ENCODE data around the gene XIRP1.

The XIRP1 gene

DNA sequence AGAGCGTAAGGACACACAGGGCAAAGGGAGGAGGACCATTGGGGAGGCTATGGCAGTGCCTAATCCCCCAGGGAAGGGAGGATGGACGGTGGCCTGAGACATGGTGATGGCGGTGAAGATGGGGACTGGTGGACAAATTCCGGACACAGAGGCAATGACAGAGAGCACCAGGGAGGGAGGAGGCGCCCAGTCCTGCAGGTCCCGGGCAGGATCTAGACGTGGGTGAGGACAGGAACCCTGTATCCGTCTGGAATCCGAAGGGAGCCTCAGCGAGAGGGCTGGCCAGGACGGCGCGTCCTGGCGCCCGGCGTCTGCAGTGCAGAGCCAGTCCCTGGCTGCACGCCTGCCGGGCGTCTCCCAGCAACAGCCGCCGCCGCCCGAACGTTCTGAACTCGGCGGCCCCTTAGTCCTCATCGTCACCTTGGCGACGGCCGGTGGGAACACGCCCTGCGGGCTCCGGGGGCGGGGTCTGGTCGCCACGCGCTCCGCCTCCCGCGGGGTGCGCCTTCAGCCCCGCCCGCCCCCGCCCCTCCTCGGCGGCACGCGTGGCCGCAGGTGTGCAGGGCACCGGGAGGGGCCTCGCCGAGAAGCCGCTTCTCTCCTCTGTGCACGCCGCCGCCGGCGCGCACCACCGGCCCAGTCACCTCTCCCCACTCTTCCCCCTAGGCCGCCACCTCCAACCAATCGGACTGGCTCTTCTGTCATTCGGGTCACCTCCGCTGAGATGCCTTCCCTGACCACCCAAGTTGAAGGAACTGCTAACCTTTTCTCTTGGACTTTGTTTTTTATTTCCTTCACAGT is 11.6 kb downstream of the XIRP1 start:
- ChIA-PET POLR2A (no interaction called here), CTCF (interaction anchor here (0.7 to 4.0 kb wide), 5 partner anchors 9 to 685 kb away, joined by 3 to 70 read pairs (median 6); partner anchors contain the start of gene XIRP1)
- TF ChIP-seq CTCF (IDR thresholded peaks at IDR 0.05; ENCODE audit: insufficient read depth, low read length, missing control alignments): peak; percentile 23
- DNase-seq (ENCODE audit: low read depth, low spot score): no peak
- H3K4me3 ChIP-seq (ENCODE audit: low read depth, low read length): peak overlapping the region; percentile 44

DNA sequence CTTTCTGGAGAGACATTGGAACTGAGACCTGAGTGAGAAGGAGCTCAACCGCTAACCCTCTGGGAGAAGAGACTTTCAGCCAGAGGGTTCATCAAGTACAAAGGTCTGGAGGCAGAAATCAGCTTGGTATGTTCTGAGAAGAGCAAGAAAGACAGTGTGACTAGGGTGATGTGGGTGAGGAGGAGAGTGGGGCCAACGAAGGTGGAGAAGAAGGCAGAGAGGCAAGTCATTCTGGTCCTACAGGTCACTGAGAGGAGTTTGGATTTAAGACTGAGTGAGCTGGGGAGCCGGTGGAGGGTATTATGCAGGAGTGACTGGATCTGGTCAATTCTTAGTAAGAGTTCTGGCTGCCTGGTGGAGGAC is 12.2 kb downstream of the XIRP1 start:
- ChIA-PET POLR2A (no interaction called here), CTCF (interaction anchor here (0.6 to 4.0 kb wide), 5 partner anchors 10 to 54 kb away, joined by 3 to 70 read pairs (median 26); partner anchors contain the start of gene XIRP1)
- H3K4me3 ChIP-seq (ENCODE audit: low read depth, low read length): peak overlapping the region; percentile 44
- TF ChIP-seq CTCF (IDR thresholded peaks at IDR 0.05; ENCODE audit: insufficient read depth, low read length, missing control alignments): no peak
- DNase-seq (ENCODE audit: low read depth, low spot score): no peak

DNA sequence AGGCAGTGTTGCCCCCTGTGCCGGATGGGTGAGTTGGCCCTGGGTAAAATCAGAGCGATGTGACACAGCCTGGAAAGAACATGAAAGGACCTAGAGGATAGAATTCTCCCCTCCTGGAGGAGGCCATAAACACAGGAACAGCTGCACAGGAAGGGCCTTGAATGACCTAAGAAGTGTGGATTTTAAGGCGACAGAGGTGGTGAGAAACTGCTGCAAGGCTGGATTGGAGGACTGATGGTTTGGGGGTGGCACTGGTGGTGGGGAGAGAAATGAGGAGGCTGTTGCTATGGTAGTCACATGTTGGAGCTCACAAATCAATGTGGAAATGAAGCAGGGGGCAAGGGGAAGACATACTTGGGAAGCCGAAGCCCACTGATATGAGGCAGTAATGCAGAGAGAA is 13.8 kb downstream of the XIRP1 start:
- ChIA-PET CTCF (interaction anchor here (0.9 to 4.0 kb wide), 9 partner anchors 11 to 113 kb away, joined by 3 to 70 read pairs (median 5); partner anchors contain the start of gene XIRP1), POLR2A (interaction anchor here (1.7 to 1.9 kb wide), 2 partner anchors 12 to 28 kb away, joined by 7 to 11 read pairs; no protein-coding TSS in a partner anchor)
- DNase-seq (ENCODE audit: low read depth, low spot score): no peak

DNA sequence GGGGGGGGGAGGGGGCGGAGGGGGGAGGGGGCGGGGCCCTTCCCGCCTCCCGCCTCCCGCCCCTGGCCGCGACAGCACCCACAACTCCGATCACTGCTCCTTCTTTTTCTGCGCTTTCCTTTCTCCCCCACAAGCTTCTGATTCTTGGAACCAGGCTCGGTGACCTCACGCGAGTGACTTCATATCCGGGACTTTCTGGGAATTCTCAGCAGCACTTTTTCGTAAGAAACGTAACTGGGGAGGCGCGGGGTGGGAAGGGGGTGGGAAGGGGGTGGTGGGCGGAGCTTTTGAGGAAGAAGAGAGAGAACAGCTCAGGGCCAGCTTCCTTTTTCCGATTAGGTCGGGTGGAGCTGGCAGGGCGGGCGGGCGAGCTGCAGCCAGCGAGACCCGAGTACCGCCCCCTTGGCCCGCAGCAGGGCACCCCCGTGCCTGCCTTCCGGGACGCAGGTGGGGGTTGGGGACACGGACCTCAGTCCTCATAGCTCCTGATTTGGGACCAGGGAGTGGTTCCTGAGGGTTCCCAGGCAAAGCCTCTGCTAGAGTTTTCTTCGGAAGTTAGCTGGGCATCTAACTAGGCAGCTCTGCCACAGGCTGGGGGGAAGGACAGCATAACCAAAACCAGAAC is 14.6 kb downstream of the XIRP1 start:
- POLR2A ChIA-PET: interaction anchor here (1.0 to 1.9 kb wide), 3 partner anchors 11 to 31 kb away, joined by 4 to 11 read pairs (median 7); no protein-coding TSS in a partner anchor
- CTCF ChIA-PET: interaction anchor here (0.9 to 4.0 kb wide), 9 partner anchors 10 to 114 kb away, joined by 3 to 70 read pairs (median 5); partner anchors contain the start of gene XIRP1
- peak; percentile 78 for DNase-seq (ENCODE audit: low read depth, low spot score)
- TF ChIP-seq CTCF (IDR thresholded peaks at IDR 0.05; ENCODE audit: insufficient read depth, low read length, missing control alignments): no peak
- peak overlapping the region; percentile 59 for H3K4me3 ChIP-seq (ENCODE audit: low read depth, low read length)

More for the DNA sequence above, 13.8 kb downstream of the XIRP1 start:
- peak overlapping the region; percentile 15; the same call in 1 of the 2 replicates for H3K4me3 ChIP-seq (ENCODE audit: low read depth, low read length)
- no peak for TF ChIP-seq CTCF (IDR thresholded peaks at IDR 0.05; ENCODE audit: insufficient read depth, low read length, missing control alignments)

- ChIA-PET POLR2A (interaction anchor here (0.6 to 1.0 kb wide), 2 partner anchors 26 to 69 kb away, joined by 3 to 5 read pairs; partner anchors contain the start of genes GORASP1 and TTC21A), CTCF (interaction anchor here (0.8 to 3.9 kb wide), 3 partner anchors 9 to 50 kb away, joined by 3 to 27 read pairs (median 5); no protein-coding TSS in a partner anchor)
- no peak for TF ChIP-seq CTCF (IDR thresholded peaks at IDR 0.05; ENCODE audit: insufficient read depth, low read length, missing control alignments)
- no peak for DNase-seq (ENCODE audit: low read depth, low spot score)
- H3K4me3 ChIP-seq (ENCODE audit: low read depth, low read length): no peak overlapping the region
Measured at GRCh38 chr3:39176025-39176714, 16.2 kb downstream of the XIRP1 start.

All from AG04449 (cell line).